A549 (cell line): ENCODE results near the gene SHISA4. TPM values are rescaled to one million over a fixed set of nuclear protein-coding genes. Genes with fewer than 3 reads are reported as not detected.

ENCODE experiments used
- ATAC-seq, 2 experiments: fragments of 200-7000 bp in 1 of 2; fragments of >200 bp in 1 of 2; cut with Nextera tagmentation in 1 of 2; cut with Tn5 transposase in 1 of 2; 3 replicates each; pipeline versions ENCODE4 v1.8.0 to v1.9.1; 2018 to 2020; ENCODE audit warnings: mild to moderate bottlenecking in 1 of 2, moderate library complexity in 1 of 2
- CTCF ChIA-PET: fragments of 300-600 bp; sonication (Branson Sonifier 250); formaldehyde crosslinking; extraction: SDS; loops from one replicate; lab custom pipeline; 2021; ENCODE audit warnings: antibody characterized with exemption, inconsistent platforms; lab: Yijun Ruan, JAX
- POLR2A ChIA-PET: fragments of 350-600 bp; formaldehyde crosslinking; extraction: SDS; loops from one replicate; lab custom pipeline; 2021; ENCODE audit warnings: antibody characterized with exemption, inconsistent platforms; lab: Yijun Ruan, JAX
- DNase-seq, 2 experiments: peaks; one replicate each; pipeline versions ENCODE4 v3.0.0 to v3.0.0-alpha.2; 2011 to 2016; ENCODE audit warnings: low read depth in 1 of 2, low spot score in 1 of 2
- FAIRE-seq: peaks from 2 replicates; lab custom pipeline; 2011; peaks lifted over from hg19 to GRCh38; lab: Jason Lieb, UNC
- H3K27ac ChIP-seq, 2 experiments: fragments of >200 bp; sonication (Bioruptor Twin); formaldehyde crosslinking; 3 replicates each; pipeline ENCODE4 v1.5.1; 2016 to 2017
- H3K4me1 ChIP-seq: fragments of >200 bp; sonication (Bioruptor Twin); formaldehyde crosslinking; 3 replicates; pipeline ENCODE4 v1.6.1; 2016
- H3K4me2 ChIP-seq: fragments of >200 bp; sonication (Bioruptor Twin); formaldehyde crosslinking; 3 replicates; pipeline ENCODE4 v1.6.1; 2016
- H3K4me3 ChIP-seq: fragments of >200 bp; sonication (Bioruptor Twin); formaldehyde crosslinking; 3 replicates; pipeline ENCODE4 v1.5.1; 2016
- H3K9me3 ChIP-seq: fragments of >200 bp; sonication (Bioruptor Twin); formaldehyde crosslinking; 3 replicates; pipeline ENCODE4 v1.6.1; 2016
- BCL3 ChIP-seq: fragments of >200 bp; sonication (Bioruptor Twin); formaldehyde crosslinking; IDR thresholded peaks from 3 replicates; pipeline ENCODE4 v1.6.1; 2016
- HEYL ChIP-seq: fragments of 250-450 bp; sonication (Bioruptor Pico); IDR thresholded peaks from 2 replicates; pipeline ENCODE4 v1.8.0; 2021; ENCODE audit warnings: mild to moderate bottlenecking, moderate library complexity
- HOXB13 ChIP-seq: fragments of 250-450 bp; sonication (Bioruptor Pico); IDR thresholded peaks from 2 replicates; pipeline ENCODE4 v1.5.0; 2020; ENCODE audit warnings: low read depth, mild to moderate bottlenecking, moderate library complexity
- KDM5A ChIP-seq: fragments of 200-600 bp; sonication (generic); IDR thresholded peaks from 2 replicates; pipeline ENCODE4 v1.6.1; 2016; ENCODE audit warnings: antibody characterized with exemption, mild to moderate bottlenecking
- MYC ChIP-seq: IDR thresholded peaks from 2 replicates; pipeline ENCODE4 v1.6.1; 2012; ENCODE audit warnings: mild to moderate bottlenecking, inconsistent platforms, low read length, improper control_type of control experiment, borderline replicate concordance
- PHF8 ChIP-seq: fragments of 200-600 bp; sonication (generic); IDR thresholded peaks from 2 replicates; pipeline ENCODE4 v1.6.1; 2016; ENCODE audit warnings: low read depth, mild to moderate bottlenecking, antibody characterized with exemption, moderate library complexity, borderline replicate concordance
- POLR2AphosphoS2 ChIP-seq: conservative IDR thresholded peaks from 2 replicates; pipeline ENCODE4 v1.6.1; 2012; ENCODE audit warnings: low read length, improper control_type of control experiment, inconsistent platforms
- ZFP36 ChIP-seq: fragments of 450-650 bp; IDR thresholded peaks from 2 replicates; pipeline ENCODE4 v1.6.1; 2014; ENCODE audit warnings: borderline replicate concordance; ENCODE audit not compliant: partially characterized antibody
- WGBS: methylation state at CpG from one replicate; pipeline ENCODE4 v1.1.6; 2017; ENCODE audit errors: missing lambda C conversion rate; 5-methylcytosine and 5-hydroxymethylcytosine counted together
- polyA plus RNA-seq, 4 experiments: library from polyadenylated mRNA; depleted of rRNA in 3 of 4; stranded (reverse); fragments of >200 nt; fragmentation: RNase III in 1 of 4; extraction: RNeasy Plus Mini Kit Qiagen cat#74134 plus additional on column Dnase treatment in 1 of 4; gene quantifications; 2 replicates in 3 of 4; 3 replicates in 1 of 4; pipeline ENCODE4 v1.2.3, GENCODE V29; 2011 to 2017
- small RNA-seq, 6 experiments: library from RNA; depleted of rRNA; stranded (forward); fragments of <200 nt; gene quantifications; one replicate each; pipeline ENCODE3, GENCODE V24; 2012

Gene SHISA4
- polyA plus RNA-seq, 2 of the 4 experiments (the other 2 are of a cell fraction): 10.0 to 15.0 TPM

DNA sequence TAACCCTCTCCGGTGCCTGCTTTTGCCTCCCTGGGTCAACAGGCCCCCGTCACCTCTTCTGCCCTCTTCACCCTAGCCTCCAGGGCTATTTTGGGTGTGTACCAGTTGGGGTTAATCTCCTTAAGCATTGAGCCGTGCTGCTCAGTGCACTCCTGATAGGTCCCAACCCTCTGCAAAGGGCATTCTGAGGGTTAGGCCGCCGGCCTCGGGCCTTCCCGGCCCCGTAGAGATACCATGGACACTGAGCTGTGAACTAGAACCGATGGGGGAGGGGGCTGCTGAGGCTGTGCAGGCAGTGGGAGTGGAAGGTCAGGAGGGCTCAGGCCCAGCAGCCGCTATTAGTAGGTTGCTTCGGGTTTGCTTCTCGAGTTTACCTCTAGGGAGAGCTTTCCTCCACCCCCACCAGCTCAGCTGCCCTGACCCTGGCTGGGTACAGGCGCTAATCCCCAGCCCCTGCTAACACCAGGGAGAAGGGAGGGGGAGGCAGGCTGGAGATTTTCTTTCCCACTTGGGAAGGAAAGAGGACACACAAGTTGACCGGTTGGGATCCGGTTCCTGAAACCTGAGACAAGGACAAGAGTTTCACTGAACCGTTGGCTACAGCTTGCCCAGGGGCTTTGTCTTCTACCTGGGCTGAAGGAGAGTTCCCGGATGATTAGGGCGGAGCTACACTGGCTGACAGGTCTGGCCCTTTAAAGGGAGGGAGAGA is 52.9 kb downstream of the SHISA4 start:
- CTCF ChIA-PET: interaction anchor here (1.2 to 1.4 kb wide), 2 partner anchors 30 to 46 kb away, joined by 4 to 8 read pairs; no protein-coding TSS in a partner anchor
- no peak overlapping the region for H3K4me2 ChIP-seq

GRCh38 chr1:201942129-201942495 is 53.4 kb downstream of the SHISA4 start:
- CTCF ChIA-PET: interaction anchor here (1.2 to 1.4 kb wide), 2 partner anchors 30 to 47 kb away, joined by 4 to 8 read pairs; no protein-coding TSS in a partner anchor
- no peak for FAIRE-seq
- Histone ChIP-seq H3K4me1 (peaks cover 4% of the 10 kb centered on the region; the same call in 1 of the 3 replicates), H3K4me3 (no peak overlapping the region), H3K27ac (no peak overlapping the region), H3K4me2 (no peak overlapping the region)
- no peak for DNase-seq
- POLR2A ChIA-PET: no interaction called here
- WGBS: 100% methylated on average over 1 of the region's 1 CpG
- TF ChIP-seq HEYL (CRISPR knock-in tag): no peak
- TF ChIP-seq ZFP36: peak; percentile 41
- TF ChIP-seq, all 56 proteins: peak for 1
- no peak for ATAC-seq
- no peaks in the 10 kb centered on the region for H3K9me3 ChIP-seq

More for the DNA sequence above, 52.9 kb downstream of the SHISA4 start:
- TF ChIP-seq POLR2AphosphoS2: no peak
- TF ChIP-seq PHF8: no peak
- no peak for TF ChIP-seq HOXB13
- no peak for TF ChIP-seq BCL3
- no peak for TF ChIP-seq MYC
- no peak for TF ChIP-seq KDM5A
- DNase-seq (no peak), FAIRE-seq (no peak), ATAC-seq (no peak)
- POLR2A ChIA-PET: no interaction called here
- Histone ChIP-seq H3K4me1 (peaks cover 4% of the 10 kb centered on the region; the same call in 1 of the 3 replicates), H3K4me3 (no peak overlapping the region), H3K9me3 (no peaks in the 10 kb centered on the region), H3K27ac (no peak overlapping the region)
- 76% methylated on average over 18 of the region's 18 CpGs for WGBS

Small RNAs within 50 kb of the gene (small RNA-seq; reads per million reads assigned to genes)
- 0 to 2.8 (median 0.04) reads per million in 6 experiments for gene MIR6739

Other genes with a start within 250 kb of the SHISA4 start
- 72.3 and 77.5 TPM in 2 replicates for gene IPO9, start 59.7 kb upstream of the SHISA4 start, polyA plus RNA-seq (2011; rRNA removed)
- gene IPO9, start 59.7 kb upstream of the SHISA4 start, polyA plus RNA-seq (2017; fragmentation: RNase III; extraction: RNeasy Plus Mini Kit Qiagen cat#74134 plus additional on column Dnase treatment): 40.0 to 40.3 TPM (median 40.1 TPM) in 3 replicates
- 0.03 TPM in 1 of 2 replicates, not detected in the other for gene LMOD1, start 57.6 kb downstream of the SHISA4 start, polyA plus RNA-seq (2011; rRNA removed)
- not detected in 3 replicates for gene LMOD1, start 57.6 kb downstream of the SHISA4 start, polyA plus RNA-seq (2017; fragmentation: RNase III; extraction: RNeasy Plus Mini Kit Qiagen cat#74134 plus additional on column Dnase treatment)
- 96.2 and 127 TPM in 2 replicates for gene TIMM17A, start 66.6 kb downstream of the SHISA4 start, polyA plus RNA-seq (2011; rRNA removed)
- gene TIMM17A, start 66.6 kb downstream of the SHISA4 start, polyA plus RNA-seq (2017; fragmentation: RNase III; extraction: RNeasy Plus Mini Kit Qiagen cat#74134 plus additional on column Dnase treatment): 133 to 142 TPM (median 134 TPM) in 3 replicates
- gene RNPEP, start 93.8 kb downstream of the SHISA4 start, polyA plus RNA-seq (2011; rRNA removed): 80.4 and 87.6 TPM in 2 replicates
- 61.3 to 71.1 TPM (median 69.8 TPM) in 3 replicates for gene RNPEP, start 93.8 kb downstream of the SHISA4 start, polyA plus RNA-seq (2017; fragmentation: RNase III; extraction: RNeasy Plus Mini Kit Qiagen cat#74134 plus additional on column Dnase treatment)
- gene ELF3, start 121.7 kb downstream of the SHISA4 start, polyA plus RNA-seq (2011; rRNA removed): 334 and 365 TPM in 2 replicates
- gene ELF3, start 121.7 kb downstream of the SHISA4 start, polyA plus RNA-seq (2017; fragmentation: RNase III; extraction: RNeasy Plus Mini Kit Qiagen cat#74134 plus additional on column Dnase treatment): 138 to 180 TPM (median 179 TPM) in 3 replicates
- 0.13 and 0.15 TPM in 2 replicates for gene GPR37L1, start 234.0 kb downstream of the SHISA4 start, polyA plus RNA-seq (2011; rRNA removed)
- 0.08 to 0.09 TPM (median 0.09 TPM) in 3 replicates for gene GPR37L1, start 234.0 kb downstream of the SHISA4 start, polyA plus RNA-seq (2017; fragmentation: RNase III; extraction: RNeasy Plus Mini Kit Qiagen cat#74134 plus additional on column Dnase treatment)